Adipose tissue (tissue), 3 donors: Measurements from ENCODE around the gene IP6K3. TPM values are rescaled to one million over a fixed set of nuclear protein-coding genes. Genes with fewer than 3 reads are reported as not detected.

Experiments
- H3K27ac ChIP-seq: one replicate; pipeline ENCODE4 v1.5.1; 2013; ENCODE audit warnings: low read depth, low read length
- WGBS, 3 donors: extraction: QIAGEN DNeasy Blood & Tissue Kit; methylation state at CpG; one replicate each; pipeline ENCODE4 v1.1.7; 2013; 5-methylcytosine and 5-hydroxymethylcytosine counted together
- polyA plus RNA-seq, 3 donors: library from polyadenylated mRNA; stranded (reverse); fragments of 200-250 nt; gene quantifications; one replicate each; pipeline ENCODE4 v1.2.3, GENCODE V29; 2013
- donor health status: healthy with polysubstance abuse.
- donor health status: Bipolar disorder and iron deficiency.
- donor health status: healthy.

Gene IP6K3
- polyA plus RNA-seq, 3 donors, result 0.24 to 2.3 (median 0.56) TPM

DNA sequence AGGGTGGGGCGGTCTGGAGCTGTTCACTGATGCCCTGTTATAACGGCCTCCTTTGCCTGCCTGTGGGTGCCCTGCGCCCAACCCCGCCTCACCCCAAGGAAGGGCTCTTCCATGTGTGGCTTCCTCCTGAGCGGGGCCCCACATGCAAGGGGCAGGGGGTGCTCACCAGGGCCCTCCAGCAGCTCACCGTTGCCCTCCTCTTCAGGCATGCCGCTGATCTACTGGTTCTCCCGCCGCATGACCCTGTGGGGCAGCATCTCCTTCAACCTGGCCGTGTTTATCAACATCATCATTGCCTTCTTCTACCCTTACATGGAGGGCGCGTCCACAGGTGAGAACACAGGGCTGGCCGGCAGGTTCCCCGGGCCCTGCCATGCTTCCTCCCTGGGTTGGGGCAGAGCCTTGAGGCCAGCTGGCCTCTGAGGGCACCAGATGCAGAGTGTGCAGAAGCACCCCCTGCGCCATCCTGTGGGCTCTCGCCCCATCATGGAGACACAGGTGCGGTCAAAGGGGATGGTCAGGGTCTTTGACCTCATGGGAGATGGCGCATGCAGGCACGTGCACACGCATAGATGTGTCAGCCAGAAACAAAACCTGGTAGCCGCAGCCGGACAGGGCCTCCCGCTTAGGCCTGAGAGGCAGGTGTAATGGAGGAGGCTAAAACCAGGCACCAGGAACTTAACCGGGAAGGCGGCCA lies 58.1 kb downstream of the IP6K3 start:
- WGBS, 3 donors, result 90 to 92% (median 92%) methylated on average over 23 to 25 of the region's 25 CpGs
- H3K27ac ChIP-seq, result no peak overlapping the region

DNA sequence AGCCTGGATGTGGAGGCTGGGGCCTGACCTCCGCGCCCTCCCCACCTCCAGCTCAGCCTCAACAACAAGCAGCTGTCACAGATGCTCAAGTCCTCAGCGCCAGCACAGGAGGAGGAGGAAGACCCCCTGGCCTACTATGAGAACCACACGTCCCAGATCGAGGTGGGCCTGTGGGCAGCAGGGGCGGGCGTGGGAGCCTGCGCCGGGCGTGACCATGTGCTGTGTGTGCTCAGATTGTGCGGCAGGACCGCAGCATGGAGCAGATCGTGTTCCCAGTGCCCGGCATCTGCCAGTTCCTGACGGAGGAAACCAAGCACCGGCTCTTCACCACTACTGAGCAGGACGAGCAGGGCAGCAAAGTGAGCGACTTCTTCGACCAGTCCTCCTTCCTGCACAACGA lies 58.7 kb downstream of the IP6K3 start:
- WGBS, 3 donors, result 91 to 94% (median 92%) methylated on average over 19 to 20 of the region's 20 CpGs
- no peak overlapping the region for H3K27ac ChIP-seq

DNA sequence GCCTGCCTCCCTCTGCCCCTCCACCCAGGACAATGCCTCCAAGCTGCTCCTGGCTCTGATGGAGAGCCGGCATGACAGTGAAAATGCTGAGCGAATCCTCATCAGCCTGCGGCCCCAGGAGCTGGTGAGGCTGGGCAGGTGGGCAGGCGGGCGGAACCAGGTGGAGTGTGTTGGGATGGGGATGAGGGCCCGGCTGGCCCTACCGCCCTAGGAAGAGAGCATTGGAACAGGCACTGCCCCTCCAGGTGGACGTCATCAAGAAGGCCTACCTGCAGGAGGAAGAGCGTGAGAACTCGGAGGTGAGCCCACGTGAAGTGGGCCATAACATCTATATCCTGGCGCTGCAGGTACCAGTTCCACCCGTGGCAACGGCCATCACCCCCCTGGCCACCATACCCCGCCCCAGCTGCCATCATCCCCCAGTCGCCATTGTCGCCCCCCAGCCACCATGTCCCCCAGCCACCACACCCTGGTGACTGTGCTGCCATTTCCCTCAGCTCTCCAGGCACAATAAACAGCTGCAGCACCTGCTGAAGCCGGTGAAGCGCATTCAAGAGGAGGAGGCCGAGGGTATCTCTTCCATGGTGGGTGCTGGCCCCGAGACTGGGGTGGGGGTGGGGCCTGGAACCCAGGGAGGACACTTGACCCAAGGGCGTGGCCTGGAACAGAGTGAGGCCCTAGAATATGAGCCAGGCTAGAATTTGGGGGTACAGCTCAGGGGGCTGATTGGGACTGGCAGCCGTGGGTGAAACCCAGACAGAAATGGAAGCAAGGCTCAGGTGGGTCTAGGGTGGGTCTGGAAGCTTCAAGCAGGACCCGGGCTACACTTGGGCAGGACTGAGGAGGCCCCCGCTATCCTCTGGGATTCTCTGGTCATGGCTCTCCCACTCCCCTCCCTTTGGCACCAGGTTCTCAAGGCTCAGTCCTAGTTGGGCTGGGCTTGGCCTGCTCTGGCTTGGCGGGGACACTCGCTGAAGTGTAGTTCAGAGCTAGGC lies 59.4 kb downstream of the IP6K3 start:
- H3K27ac ChIP-seq, result no peak overlapping the region
- WGBS, 3 donors, result 89 to 91% (median 90%) methylated on average over 27 of the region's 27 CpGs

DNA sequence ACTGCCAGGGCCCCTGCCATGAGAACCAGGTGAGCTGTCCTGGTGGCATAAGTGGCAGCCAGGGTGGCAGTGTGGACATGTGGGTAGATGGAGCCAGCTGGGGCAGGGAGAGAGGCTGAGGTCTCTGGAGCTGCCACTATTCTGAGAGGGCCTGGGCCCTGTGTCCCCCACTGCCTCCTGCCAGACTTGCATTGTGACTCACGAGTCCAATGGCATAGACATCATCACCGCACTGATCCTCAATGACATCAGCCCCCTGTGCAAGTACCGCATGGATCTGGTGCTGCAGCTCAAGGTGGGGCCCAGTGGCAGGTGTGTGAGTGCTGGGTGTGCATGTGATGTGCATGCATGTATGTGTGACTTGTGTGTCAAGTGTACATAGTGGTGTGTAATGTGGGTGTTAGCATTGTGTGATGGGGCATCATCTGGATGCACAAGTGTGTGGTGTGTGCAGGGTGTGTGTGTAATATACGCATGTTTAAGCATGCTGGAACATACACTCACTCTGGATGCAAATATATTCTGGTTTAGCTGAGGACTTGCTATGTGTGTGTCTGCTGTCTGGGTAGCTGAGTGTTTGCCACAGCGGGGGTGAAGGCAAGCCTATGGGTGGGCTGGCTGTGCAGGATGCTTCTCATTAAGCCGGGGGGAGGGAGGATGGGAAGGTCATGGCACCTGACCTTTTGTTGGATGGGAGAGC lies 60.3 kb downstream of the IP6K3 start:
- WGBS, 3 donors, result 73 to 94% (median 92%) methylated on average over 6 of the region's 6 CpGs

DNA sequence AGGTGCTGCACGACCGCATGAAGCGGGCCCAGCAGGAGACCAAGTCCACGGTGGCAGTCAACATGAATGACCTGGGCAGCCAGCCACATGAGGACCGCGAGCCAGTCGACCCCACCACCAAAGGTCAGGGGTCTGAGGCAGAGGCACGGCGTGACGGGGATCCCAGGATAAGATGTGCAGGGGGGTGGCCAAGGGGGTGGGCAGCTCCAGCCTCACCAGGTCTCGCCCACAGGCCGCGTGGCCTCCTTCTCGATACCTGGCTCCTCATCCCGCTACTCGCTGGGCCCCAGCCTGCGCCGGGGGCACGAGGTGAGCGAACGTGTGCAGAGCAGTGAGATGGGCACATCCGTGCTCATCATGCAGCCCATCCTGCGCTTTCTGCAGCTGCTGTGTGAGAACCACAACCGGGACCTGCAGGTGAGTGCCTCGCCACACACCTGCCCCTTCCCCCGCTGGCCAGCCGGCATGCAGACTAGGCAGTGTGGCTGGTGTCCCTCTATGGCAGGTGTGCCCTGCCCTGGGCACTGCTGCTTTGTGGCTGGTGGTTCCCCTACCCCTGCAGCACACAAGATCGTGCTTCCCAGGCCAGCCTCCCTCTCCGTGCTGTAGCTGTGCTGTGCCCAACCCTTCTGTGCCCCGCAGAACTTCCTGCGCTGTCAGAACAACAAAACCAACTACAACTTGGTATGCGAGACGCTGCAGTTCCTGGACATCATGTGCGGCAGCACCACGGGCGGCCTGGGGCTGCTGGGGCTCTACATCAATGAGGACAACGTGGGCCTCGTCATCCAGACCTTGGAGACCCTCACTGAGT lies 61.1 kb downstream of the IP6K3 start:
- WGBS, 3 donors, result 89 to 91% (median 89%) methylated on average over 38 of the region's 38 CpGs
- no peak overlapping the region for H3K27ac ChIP-seq

More for the DNA sequence above, 60.3 kb downstream of the IP6K3 start:
- H3K27ac ChIP-seq, result no peak overlapping the region

DNA sequence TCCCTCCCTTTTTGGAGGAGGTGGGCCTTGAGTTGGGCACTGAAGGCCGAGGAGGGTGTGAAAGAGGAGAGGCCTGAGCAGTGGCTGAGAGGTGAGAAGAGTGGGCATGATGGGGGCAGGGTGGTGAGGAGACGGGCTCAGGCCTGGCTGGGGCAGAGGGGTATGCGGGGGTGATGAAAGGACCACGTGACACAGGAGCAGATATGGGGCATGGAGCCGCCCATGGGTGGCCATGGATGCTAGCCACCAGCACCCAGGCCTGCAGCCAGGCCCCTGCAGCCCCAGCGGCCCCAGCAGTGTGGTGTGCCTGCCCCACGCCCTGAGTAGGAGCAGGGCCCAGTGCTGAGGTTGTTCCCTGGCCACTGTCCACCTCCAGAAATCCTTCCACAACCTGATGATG lies 61.7 kb downstream of the IP6K3 start:
- 93 to 95% (median 94%) methylated on average over 6 to 7 of the region's 7 CpGs for WGBS, 3 donors
- H3K27ac ChIP-seq, result no peak overlapping the region

DNA sequence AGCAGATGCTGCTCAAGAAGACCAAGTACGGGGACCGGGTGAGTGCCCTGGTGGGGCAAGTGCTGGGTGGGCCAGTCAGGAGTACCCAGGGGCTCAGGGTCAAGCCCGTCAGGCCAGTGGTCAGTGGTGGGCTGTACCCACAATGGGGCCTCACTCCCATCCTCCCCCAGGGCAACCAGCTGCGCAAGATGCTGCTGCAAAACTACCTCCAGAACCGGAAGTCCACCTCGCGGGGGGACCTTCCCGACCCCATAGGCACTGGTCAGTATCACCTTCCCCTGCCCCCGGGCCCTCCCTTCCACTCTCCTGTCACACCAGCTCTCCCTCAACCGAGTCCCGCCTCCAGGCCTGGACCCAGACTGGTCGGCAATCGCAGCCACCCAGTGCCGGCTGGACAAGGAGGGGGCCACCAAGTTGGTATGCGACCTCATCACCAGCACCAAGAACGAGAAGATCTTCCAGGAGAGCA lies 62.2 kb downstream of the IP6K3 start:
- WGBS, 3 donors, result 93 to 95% (median 93%) methylated on average over 10 to 16 of the region's 16 CpGs
- no peak overlapping the region for H3K27ac ChIP-seq

DNA sequence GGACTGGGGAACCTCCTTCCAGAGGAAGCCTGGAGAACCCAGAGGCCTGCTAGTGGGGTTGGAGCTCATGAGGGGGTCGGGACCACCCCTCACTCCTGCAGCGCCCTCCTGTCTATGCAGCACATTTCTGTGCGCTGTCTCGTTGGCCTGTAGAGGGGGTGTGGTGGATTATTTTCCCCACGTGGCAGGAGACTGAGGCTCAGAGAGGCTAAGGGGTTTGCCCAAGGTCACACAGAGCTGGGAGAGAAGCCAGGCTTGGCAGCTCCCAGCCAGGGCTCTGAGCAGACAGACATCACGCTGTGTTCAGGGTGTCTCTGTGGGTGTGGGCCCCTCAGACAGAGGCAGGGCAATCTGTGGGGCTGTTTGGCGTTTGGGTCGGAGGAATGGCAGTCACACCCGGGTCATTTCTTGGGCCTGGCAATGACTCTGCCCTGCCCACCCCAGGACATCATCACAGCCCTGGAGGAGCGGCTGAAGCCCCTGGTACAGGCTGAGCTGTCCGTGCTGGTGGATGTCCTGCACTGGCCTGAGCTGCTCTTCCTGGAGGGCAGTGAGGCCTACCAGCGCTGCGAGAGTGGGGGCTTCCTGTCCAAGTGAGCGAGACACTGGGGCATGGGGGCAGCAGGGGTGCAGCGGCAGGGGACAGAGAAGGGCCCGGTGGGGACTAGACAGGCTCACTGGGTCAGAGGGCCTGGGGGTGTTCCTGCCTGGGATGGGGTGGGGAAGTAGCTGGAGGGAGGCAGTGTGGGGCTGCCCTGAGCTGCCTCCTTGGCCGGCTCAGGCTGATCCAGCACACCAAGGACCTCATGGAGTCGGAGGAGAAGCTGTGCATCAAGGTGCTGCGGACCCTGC lies 62.9 kb downstream of the IP6K3 start:
- H3K27ac ChIP-seq, result no peak overlapping the region
- WGBS, 3 donors, result 82 to 86% (median 83%) methylated on average over 18 to 19 of the region's 19 CpGs

DNA sequence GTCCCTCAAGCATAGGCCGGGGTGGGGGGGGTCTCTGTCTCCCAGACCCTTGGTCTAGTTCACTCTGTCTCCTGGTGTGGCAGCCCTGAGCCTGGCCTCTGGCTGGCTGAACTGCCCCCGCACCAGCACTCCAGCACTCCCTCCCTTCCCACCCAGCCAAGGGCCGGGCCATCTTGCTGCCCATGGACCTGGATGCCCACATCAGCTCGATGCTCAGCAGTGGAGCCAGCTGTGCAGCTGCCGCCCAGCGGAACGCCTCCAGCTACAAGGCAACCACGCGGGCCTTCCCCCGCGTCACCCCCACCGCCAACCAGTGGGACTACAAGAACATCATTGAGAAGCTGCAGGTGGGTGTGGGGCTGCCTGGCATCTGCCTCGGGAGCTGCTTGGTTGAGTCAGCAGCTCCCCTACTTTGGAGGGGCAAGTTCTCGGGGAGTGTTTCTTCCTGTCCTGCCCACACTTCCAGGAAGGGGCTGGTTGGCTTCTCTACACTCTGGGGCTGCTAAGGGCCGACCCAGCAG lies 63.6 kb downstream of the IP6K3 start:
- 73 to 81% (median 79%) methylated on average over 13 to 15 of the region's 15 CpGs for WGBS, 3 donors
- no peak overlapping the region for H3K27ac ChIP-seq

DNA sequence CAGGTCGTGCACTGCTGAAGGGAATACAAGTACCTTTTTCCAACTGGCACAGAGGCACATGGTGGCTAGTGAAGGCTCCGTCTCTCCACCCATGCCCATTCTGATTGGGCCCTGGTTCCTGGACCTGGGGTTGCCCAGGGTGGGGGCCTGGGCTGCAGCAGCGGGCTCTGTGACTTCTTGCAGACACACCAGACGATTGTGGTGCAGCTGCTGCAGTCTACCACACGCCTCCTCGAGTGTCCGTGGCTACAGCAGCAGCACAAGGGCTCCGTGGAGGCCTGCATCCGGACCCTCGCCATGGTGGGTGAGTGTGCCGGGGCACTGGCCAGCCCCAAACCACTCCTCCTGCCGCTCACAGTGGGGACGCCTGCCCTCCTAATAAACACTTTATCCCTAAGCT lies 64.4 kb downstream of the IP6K3 start:
- WGBS, 3 donors, result 93 to 96% (median 94%) methylated on average over 13 of the region's 13 CpGs
- H3K27ac ChIP-seq, result no peak overlapping the region

DNA sequence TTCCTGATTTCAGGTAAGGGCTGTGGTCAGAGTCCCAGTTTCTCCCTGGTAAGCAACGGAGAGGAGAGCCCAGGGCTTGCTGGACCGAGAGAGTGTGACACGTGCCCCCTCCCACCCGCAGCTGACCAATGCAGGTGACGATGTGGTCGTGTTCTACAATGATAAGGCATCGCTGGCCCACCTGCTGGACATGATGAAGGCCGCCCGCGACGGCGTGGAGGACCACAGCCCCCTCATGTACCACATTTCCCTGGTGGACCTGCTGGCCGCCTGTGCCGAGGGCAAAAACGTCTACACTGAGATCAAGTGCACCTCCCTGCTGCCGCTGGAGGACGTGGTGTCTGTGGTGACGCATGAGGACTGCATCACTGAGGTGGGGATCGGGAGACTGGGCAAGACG lies 66.9 kb downstream of the IP6K3 start:
- 86 to 93% (median 90%) methylated on average over 20 of the region's 20 CpGs for WGBS, 3 donors
- H3K27ac ChIP-seq, result no peak overlapping the region

DNA sequence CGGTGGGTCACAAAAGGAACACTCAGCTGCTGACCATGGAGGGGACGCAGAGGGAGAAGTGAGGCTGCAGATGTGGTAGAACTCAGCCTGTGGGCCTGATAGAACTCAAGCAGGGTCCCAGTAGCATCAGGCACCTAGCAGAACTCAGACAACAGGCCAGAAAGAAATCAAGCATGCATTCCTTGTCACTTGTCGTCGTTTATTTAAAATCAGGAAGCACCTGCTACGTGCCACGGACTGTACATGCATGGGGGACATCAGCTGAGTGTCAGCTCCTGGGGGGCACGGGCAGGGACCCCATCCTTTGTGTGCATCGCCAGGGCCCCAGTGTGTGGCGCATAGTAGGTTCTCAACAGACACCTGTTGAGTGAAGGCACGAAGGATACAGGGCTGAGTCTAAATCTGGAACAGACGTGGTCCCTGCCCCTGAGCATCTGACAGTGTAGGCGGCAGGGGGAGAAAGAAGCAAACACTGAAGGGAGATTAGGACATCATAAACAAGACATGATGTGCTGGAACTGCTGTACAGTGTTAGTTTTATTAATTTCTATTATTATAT lies 67.7 kb downstream of the IP6K3 start:
- WGBS, 3 donors, result 80 to 87% (median 87%) methylated on average over 12 of the region's 12 CpGs
- H3K27ac ChIP-seq, result no peak overlapping the region

DNA sequence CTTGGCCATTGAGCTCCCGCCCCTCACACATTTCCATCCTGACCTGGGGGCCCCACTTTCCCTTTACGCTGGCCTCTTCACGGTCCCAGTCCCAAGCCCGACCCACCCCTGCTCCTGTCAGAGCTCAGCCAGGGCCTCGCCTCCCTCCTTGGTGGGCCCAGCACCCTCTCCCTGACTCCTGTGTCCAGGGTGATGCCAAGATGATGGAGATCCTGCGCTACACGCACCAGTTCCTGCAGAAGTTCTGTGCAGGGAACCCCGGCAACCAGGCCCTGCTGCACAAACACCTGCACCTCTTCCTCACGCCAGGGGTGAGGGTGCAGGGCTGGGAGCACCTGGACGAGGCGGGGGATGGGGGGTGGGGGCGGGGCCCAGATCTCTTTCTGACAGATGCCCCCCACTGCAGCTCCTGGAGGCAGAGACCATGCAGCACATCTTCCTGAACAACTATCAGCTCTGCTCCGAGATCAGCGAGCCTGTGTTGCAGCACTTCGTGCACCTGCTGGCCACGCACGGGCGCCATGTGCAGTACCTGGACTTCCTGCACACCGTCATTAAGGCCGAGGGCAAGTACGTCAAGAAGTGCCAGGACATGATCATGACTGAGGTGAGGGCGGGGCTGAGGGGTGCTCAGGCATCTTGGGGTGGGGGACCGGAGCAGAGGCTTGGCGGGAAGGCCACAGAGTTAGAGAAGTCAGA lies 68.3 kb downstream of the IP6K3 start:
- 87 to 91% (median 90%) methylated on average over 23 to 24 of the region's 24 CpGs for WGBS, 3 donors
- no peak overlapping the region for H3K27ac ChIP-seq

DNA sequence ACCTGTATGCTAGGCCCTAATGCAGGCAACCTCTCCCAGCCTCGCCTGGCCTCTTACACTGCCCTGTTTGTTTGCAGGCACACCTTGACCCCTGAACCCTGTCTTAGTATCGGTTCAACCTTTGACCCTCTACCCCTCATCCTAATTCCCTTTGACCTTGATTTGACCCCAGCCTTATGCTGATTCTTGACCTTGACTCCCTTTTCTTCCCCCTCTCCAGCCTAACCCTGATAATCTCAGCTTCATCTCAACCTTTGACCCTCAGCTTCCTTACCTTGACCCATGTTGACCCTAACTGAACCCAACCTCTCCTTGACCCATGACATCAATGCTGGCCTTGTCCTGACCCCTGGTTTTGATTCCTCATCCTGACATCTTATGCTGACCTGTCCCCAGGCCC lies 69.0 kb downstream of the IP6K3 start:
- H3K27ac ChIP-seq, result no peak overlapping the region
- 82 to 97% (median 87%) methylated on average over 2 of the region's 2 CpGs for WGBS, 3 donors

DNA sequence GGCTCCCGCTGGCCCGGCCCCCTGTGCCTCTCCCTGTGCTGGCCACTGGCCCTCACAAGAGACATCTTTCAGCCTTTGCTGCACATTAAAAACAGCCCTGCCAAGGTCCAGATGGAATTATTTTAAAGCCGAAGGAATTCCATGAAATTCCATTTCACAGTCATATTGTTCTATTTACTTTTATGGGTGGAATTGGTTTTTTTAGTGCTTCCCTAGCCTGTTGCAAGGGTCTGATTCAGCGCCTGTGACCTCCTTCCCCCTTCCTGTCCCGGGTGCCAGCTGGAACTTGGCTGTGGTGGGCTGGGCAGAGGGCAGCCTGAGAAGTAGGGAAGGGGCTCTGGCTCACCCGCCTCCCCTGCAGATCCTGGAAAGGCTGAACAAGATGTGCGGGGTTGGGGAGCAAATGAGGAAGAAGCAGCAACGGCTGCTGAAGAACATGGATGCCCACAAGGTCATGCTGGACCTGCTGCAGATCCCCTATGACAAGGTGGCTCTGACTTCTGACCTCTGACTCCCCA lies 69.5 kb downstream of the IP6K3 start:
- WGBS, 3 donors, result 74 to 75% (median 75%) methylated on average over 8 of the region's 8 CpGs
- no peak overlapping the region for H3K27ac ChIP-seq
